Osteoblast (primary cell): ENCODE results near the gene DGKI. TPM values are rescaled to one million over a fixed set of nuclear protein-coding genes. Genes with fewer than 3 reads are reported as not detected.

Source experiments
- DNase-seq: peaks from one replicate; pipeline ENCODE4 v3.0.0; 2011; ENCODE audit warnings: low spot score, mixed read lengths; ENCODE audit not compliant: insufficient read length; ENCODE audit errors: missing footprints
- H2AFZ ChIP-seq: 2 replicates; pipeline ENCODE4 v1.6.0; 2011; ENCODE audit warnings: mild to moderate bottlenecking, low read length
- H3K27ac ChIP-seq: 2 replicates; pipeline ENCODE4 v1.5.1; 2011; ENCODE audit warnings: mild to moderate bottlenecking, low read depth, low read length, moderate library complexity
- H3K27me3 ChIP-seq: 2 replicates; pipeline ENCODE4 v1.6.0; 2012; ENCODE audit warnings: mild to moderate bottlenecking, control low read depth, inconsistent platforms, low read length, moderate library complexity; ENCODE audit not compliant: insufficient read depth
- H3K36me3 ChIP-seq: 2 replicates; pipeline ENCODE4 v1.5.1; 2011; ENCODE audit warnings: mild to moderate bottlenecking, low read length, control low read depth, moderate library complexity; ENCODE audit not compliant: insufficient read depth
- H3K4me1 ChIP-seq: 2 replicates; pipeline ENCODE4 v1.5.1; 2011; ENCODE audit warnings: mild to moderate bottlenecking, low read length, control low read depth, moderate library complexity; ENCODE audit not compliant: insufficient read depth
- H3K4me2 ChIP-seq: 2 replicates; pipeline ENCODE4 v1.6.0; 2011; ENCODE audit warnings: mild to moderate bottlenecking, low read length; ENCODE audit not compliant: insufficient read depth
- H3K4me3 ChIP-seq: fragments of 200-600 bp; sonication (generic); 3 replicates; pipeline ENCODE4 v1.5.1; 2012; ENCODE audit warnings: mild to moderate bottlenecking, low read length, inconsistent platforms; ENCODE audit not compliant: insufficient read depth
- H3K79me2 ChIP-seq: 2 replicates; pipeline ENCODE4 v1.6.0; 2012; ENCODE audit warnings: mild to moderate bottlenecking, low read length, control low read depth, inconsistent platforms; ENCODE audit not compliant: insufficient read depth
- H3K9me3 ChIP-seq: 2 replicates; pipeline ENCODE4 v1.5.1; 2011; ENCODE audit warnings: low read depth, low read length, control low read depth
- H4K20me1 ChIP-seq: 2 replicates; pipeline ENCODE4 v1.6.0; 2012; ENCODE audit warnings: mild to moderate bottlenecking, low read length, control low read depth; ENCODE audit not compliant: insufficient read depth
- CTCF ChIP-seq: IDR thresholded peaks from 2 replicates; pipeline ENCODE4 v1.5.1; 2011; ENCODE audit warnings: mild to moderate bottlenecking, low read depth, low read length, moderate library complexity; ENCODE audit errors: extremely low read depth
- total RNA-seq: library from RNA; depleted of rRNA; stranded (reverse); fragments of >200 nt; gene quantifications from 2 replicates; pipeline ENCODE4 v1.2.3, GENCODE V29; 2012

The DGKI gene
- total RNA-seq = 19.2 and 23.3 TPM in 2 replicates

- no peaks in the 10 kb centered on the region for H3K9me3 ChIP-seq
- peaks cover 41% of the 10 kb centered on the region for H3K4me1 ChIP-seq
- H3K27me3 ChIP-seq = no peaks in the 10 kb centered on the region
- H3K4me2 ChIP-seq = peak within 1 kb of the TSS; percentile 79
- H2AFZ ChIP-seq = peak within 1 kb of the TSS; percentile 62
- peak; percentile 94 for DNase-seq
- H3K79me2 ChIP-seq = peaks cover 44% of the 10 kb centered on the region
- peak within 1 kb of the TSS; percentile 75 for H3K4me3 ChIP-seq
- H3K27ac ChIP-seq = peak within 1 kb of the TSS; percentile 57
- TF ChIP-seq CTCF = no peak
- H4K20me1 ChIP-seq = peaks cover 2% of the 10 kb centered on the region
- H3K36me3 ChIP-seq = peaks cover 18% of the 10 kb centered on the region
Observed at GRCh38 chr7:137846827-137847567, at the start of gene DGKI. TSS of gene DGKI (minus strand) at chr7:137846974.

GRCh38 chr7:137895301-137896221 lies 48.8 kb upstream of the DGKI start:
- H2AFZ ChIP-seq = no peak overlapping the region
- no peak overlapping the region for H3K4me2 ChIP-seq
- no peak for DNase-seq
- H3K9me3 ChIP-seq = no peaks in the 10 kb centered on the region
- H3K27me3 ChIP-seq = no peaks in the 10 kb centered on the region
- no peak for TF ChIP-seq CTCF
- peaks cover 11% of the 10 kb centered on the region for H3K4me1 ChIP-seq
- H3K4me3 ChIP-seq = no peak overlapping the region
- H4K20me1 ChIP-seq = no peaks in the 10 kb centered on the region
- peaks cover 79% of the 10 kb centered on the region for H3K36me3 ChIP-seq
- no peak overlapping the region for H3K27ac ChIP-seq
- peaks cover 21% of the 10 kb centered on the region for H3K79me2 ChIP-seq

GRCh38 chr7:137893143-137893742 lies 46.5 kb upstream of the DGKI start:
- Histone ChIP-seq H4K20me1 (no peaks in the 10 kb centered on the region), H3K9me3 (no peaks in the 10 kb centered on the region), H3K79me2 (peaks cover 32% of the 10 kb centered on the region), H3K4me1 (peaks cover 6% of the 10 kb centered on the region), H3K4me3 (no peak overlapping the region), H3K36me3 (peaks cover 80% of the 10 kb centered on the region), H3K27ac (peak overlapping the region; percentile 23), H3K4me2 (no peak overlapping the region), H2AFZ (no peak overlapping the region), H3K27me3 (no peaks in the 10 kb centered on the region)
- DNase-seq = no peak
- TF ChIP-seq CTCF = no peak
